B cell (primary cell): ENCODE data around the gene TCF3. TPM values are rescaled to one million over a fixed set of nuclear protein-coding genes. Genes with fewer than 3 reads are reported as not detected.
A peak's percentile ranks its signal among the peaks of the same experiment; 100 is the strongest.

Experiments used
- ATAC-seq: fragments of 200-7000 bp; cut with Tn5 transposase; one replicate; pipeline ENCODE4 v1.10.0; 2021; ENCODE audit warnings: low read depth, mild to moderate bottlenecking, moderate number of reproducible peaks, moderate library complexity
- CTCF ChIA-PET: fragments of 350-600 bp; sonication (Branson Sonifier 250); formaldehyde crosslinking; loops from one replicate; lab custom pipeline; 2021; ENCODE audit warnings: antibody characterized with exemption, inconsistent platforms; lab: Charles Lee
- POLR2A ChIA-PET: fragments of 350-600 bp; sonication (Branson Sonifier 250); formaldehyde crosslinking; loops from one replicate; lab custom pipeline; 2021; ENCODE audit warnings: antibody characterized with exemption; lab: Charles Lee
- DNase-seq: peaks from one replicate; pipeline ENCODE4 v3.0.0; 2013
- H2AFZ ChIP-seq: 2 replicates; pipeline ENCODE4 v1.6.1; 2012; ENCODE audit warnings: mild to moderate bottlenecking, low read depth, low read length; ENCODE audit not compliant: insufficient read depth, poor library complexity, severe bottlenecking
- H3K27ac ChIP-seq, 2 donors: 1 replicate in 1 of 2; 2 replicates in 1 of 2; pipeline ENCODE4 v1.5.1; 2012 to 2013; ENCODE audit warnings: low read length in 2 of 2, mild to moderate bottlenecking in 2 of 2, moderate library complexity in 1 of 2
- H3K27me3 ChIP-seq, 4 experiments: fragments of 200-600 bp in 1 of 4; sonication (generic) in 1 of 4; replicated peaks in 1 of 4; 1 replicate in 2 of 4; 2 replicates in 2 of 4; pipeline versions ENCODE4 v1.6.1 to v1.7.0; 2013 to 2016; ENCODE audit warnings: low read length in 3 of 4, mild to moderate bottlenecking in 2 of 4, mixed read lengths in 1 of 4, moderate library complexity in 1 of 4; ENCODE audit not compliant: insufficient read depth in 4 of 4, control insufficient read depth in 3 of 4; ENCODE audit errors: control extremely low read depth in 1 of 4
- H3K36me3 ChIP-seq, 2 experiments: replicated peaks in 1 of 2; 1 replicate in 1 of 2; 2 replicates in 1 of 2; pipeline versions ENCODE4 v1.6.1 to v1.7.1; 2013; ENCODE audit warnings: low read length in 1 of 2; ENCODE audit not compliant: insufficient read depth in 2 of 2, control insufficient read depth in 1 of 2; ENCODE audit errors: control extremely low read depth in 1 of 2, extremely low read depth in 1 of 2
- H3K4me1 ChIP-seq, 2 donors: fragments of 200-600 bp in 1 of 2; sonication (generic) in 1 of 2; 1 replicate in 1 of 2; 2 replicates in 1 of 2; pipeline versions ENCODE4 v1.5.1 to v1.6.1; 2013 to 2017; ENCODE audit warnings: low read length in 2 of 2; ENCODE audit not compliant: control insufficient read depth in 2 of 2, insufficient read depth in 2 of 2
- H3K4me2 ChIP-seq: replicated peaks from 2 replicates; pipeline ENCODE3; 2012; ENCODE audit warnings: mild to moderate bottlenecking, low read depth, low read length; ENCODE audit not compliant: poor library complexity, severe bottlenecking
- H3K4me3 ChIP-seq, 5 experiments: fragments of 200-600 bp in 1 of 5; sonication (generic) in 1 of 5; 1 replicate in 3 of 5; 2 replicates in 2 of 5; pipeline versions ENCODE4 v1.5.1 to v1.7.0; 2011 to 2016; ENCODE audit warnings: low read length in 4 of 5, mild to moderate bottlenecking in 4 of 5, low read depth in 2 of 5, control low read depth in 1 of 5, moderate library complexity in 1 of 5; ENCODE audit not compliant: insufficient read depth in 1 of 5; ENCODE audit errors: control extremely low read depth in 1 of 5, extremely low read depth in 1 of 5
- H3K79me2 ChIP-seq: fragments of 200-600 bp; sonication (generic); one replicate; pipeline ENCODE4 v1.6.0; 2016; ENCODE audit warnings: low read length; ENCODE audit not compliant: control insufficient read depth, insufficient read depth
- H3K9ac ChIP-seq: fragments of 200-600 bp; sonication (generic); 2 replicates; pipeline ENCODE4 v1.6.1; 2017; ENCODE audit warnings: mild to moderate bottlenecking, low read length, moderate library complexity
- H3K9me3 ChIP-seq, 3 donors: one replicate each; pipeline versions ENCODE4 v1.6.1 to v1.7.1; 2013; ENCODE audit warnings: low read length in 2 of 3; ENCODE audit not compliant: control insufficient read depth in 2 of 3, insufficient read depth in 1 of 3; ENCODE audit errors: control extremely low read depth in 1 of 3
- H4K20me1 ChIP-seq: 2 replicates; pipeline ENCODE4 v1.6.0; 2012; ENCODE audit warnings: mild to moderate bottlenecking, low read length; ENCODE audit not compliant: insufficient read depth, control insufficient read depth, poor library complexity, severe bottlenecking
- H3K27ac Mint-ChIP-seq: one replicate; pipeline ENCODE4 v1.8.0; 2021; ENCODE audit warnings: mixed read lengths
- H3K27me3 Mint-ChIP-seq: one replicate; pipeline ENCODE4 v1.8.0; 2021; ENCODE audit warnings: mixed read lengths
- H3K4me1 Mint-ChIP-seq: one replicate; pipeline ENCODE4 v1.8.0; 2021; ENCODE audit warnings: mixed read lengths
- H3K4me3 Mint-ChIP-seq: one replicate; pipeline ENCODE4 v1.8.0; 2021; ENCODE audit warnings: mixed read lengths
- H3K9me3 Mint-ChIP-seq: one replicate; pipeline ENCODE4 v1.8.0; 2022; ENCODE audit warnings: mixed read lengths; ENCODE audit not compliant: insufficient read depth
- CTCF ChIP-seq: fragments of 200-600 bp; IDR thresholded peaks from one replicate; pipeline ENCODE4 v1.8.0; 2022; ENCODE audit warnings: antibody characterized with exemption, mild to moderate bottlenecking
- EZH2 ChIP-seq: IDR thresholded peaks from 2 replicates; pipeline ENCODE4 v1.6.1; 2012; ENCODE audit warnings: borderline replicate concordance, low read depth, mild to moderate bottlenecking, moderate library complexity, low read length; ENCODE audit not compliant: insufficient read depth, poor library complexity, severe bottlenecking
- WGBS: methylation state at CpG from one replicate; pipeline ENCODE4 v1.1.5; 2013; ENCODE audit warnings: missing lambda C conversion rate; ENCODE audit not compliant: insufficient coverage; 5-methylcytosine and 5-hydroxymethylcytosine counted together
- intact Hi-C: fragments of 100-400 bp; cut with micrococcal nuclease; formaldehyde crosslinking; loops from one replicate; pipeline ENCODE4 v1.10.0; 2022
- polyA plus RNA-seq: library from polyadenylated mRNA; depleted of rRNA; stranded (reverse); fragments of >200 nt; gene quantifications from 2 replicates; pipeline ENCODE4 v1.2.3, GENCODE V29; 2012
- total RNA-seq, 2 donors: library from RNA; stranded (reverse); fragments of 120-200 nt in 1 of 2; gene quantifications; 1 replicate in 1 of 2; 2 replicates in 1 of 2; pipeline versions ENCODE4 v1.2.3 to v1.2.4, GENCODE V29; 2013 to 2022

TCF3 gene
- total and polyA plus RNA-seq, 2 donors (not counting 1 experiment from before 2014, with no cell fraction given) = 278 to 588 TPM

- Histone ChIP-seq H3K9me3 (no peaks in the 10 kb centered on the region), H3K27ac (peak overlapping the region in 1 of 2 donors; percentile 28), H3K27me3 (no peaks in the 10 kb centered on the region), H3K79me2 (peaks cover 44% of the 10 kb centered on the region), H4K20me1 (peaks cover 98% of the 10 kb centered on the region), H3K9ac (no peak overlapping the region), H3K4me2 (peak overlapping the region; percentile 17), H3K36me3 (peaks cover 0 to 78% of the 10 kb centered on the region in 2 experiments), H3K4me1 (peaks cover 19 to 42% of the 10 kb centered on the region in 2 donors), H2AFZ (no peak overlapping the region), H3K4me3 (no peak overlapping the region)
- H3K4me1 Mint-ChIP-seq = peaks cover 33% of the 10 kb centered on the region
- TF ChIP-seq CTCF (peak; percentile 37), EZH2 (no peak)
- H3K27me3 Mint-ChIP-seq = no peaks in the 10 kb centered on the region
- H3K9me3 Mint-ChIP-seq = no peaks in the 10 kb centered on the region
- peak; percentile 65 for ATAC-seq
- H3K4me3 Mint-ChIP-seq = peak overlapping the region; percentile 7
- 88% methylated on average over 24 of the region's 24 CpGs for WGBS
- DNase-seq = peak; percentile 49
- ChIA-PET POLR2A (interaction anchor here (0.9 kb wide), 1 partner anchor 34 kb away, joined by 3 read pairs; the partner anchor contains the start of gene TCF3), CTCF (interaction anchor here (0.9 to 3.7 kb wide), 7 partner anchors 13 to 152 kb away, joined by 3 to 12 read pairs (median 5); no protein-coding TSS in a partner anchor)
- H3K27ac Mint-ChIP-seq = peak overlapping the region; percentile 62
- intact Hi-C loops = loop anchor here (1.0 kb wide), 1 partner anchor 13 kb away; the partner anchor contains the start of gene UQCR11
Observed at GRCh38 chr19:1618157-1619093, 34.0 kb downstream of the TCF3 start.
